HG03045 (cell line): ENCODE data around the gene DENND4B.
"Not testable (repeated sequence)": the region's sequence is repeated elsewhere in the genome, so short reads cannot be mapped to it uniquely, and the experiment has no call there.

Experiments
- ATAC-seq: cut with Tn5 transposase; IDR thresholded peaks from one replicate; pipeline ENCODE4 v1.9.1; 2021; ENCODE audit warnings: mild to moderate bottlenecking, moderate library complexity; ENCODE audit not compliant: unreplicated experiment

DENND4B gene

DNA sequence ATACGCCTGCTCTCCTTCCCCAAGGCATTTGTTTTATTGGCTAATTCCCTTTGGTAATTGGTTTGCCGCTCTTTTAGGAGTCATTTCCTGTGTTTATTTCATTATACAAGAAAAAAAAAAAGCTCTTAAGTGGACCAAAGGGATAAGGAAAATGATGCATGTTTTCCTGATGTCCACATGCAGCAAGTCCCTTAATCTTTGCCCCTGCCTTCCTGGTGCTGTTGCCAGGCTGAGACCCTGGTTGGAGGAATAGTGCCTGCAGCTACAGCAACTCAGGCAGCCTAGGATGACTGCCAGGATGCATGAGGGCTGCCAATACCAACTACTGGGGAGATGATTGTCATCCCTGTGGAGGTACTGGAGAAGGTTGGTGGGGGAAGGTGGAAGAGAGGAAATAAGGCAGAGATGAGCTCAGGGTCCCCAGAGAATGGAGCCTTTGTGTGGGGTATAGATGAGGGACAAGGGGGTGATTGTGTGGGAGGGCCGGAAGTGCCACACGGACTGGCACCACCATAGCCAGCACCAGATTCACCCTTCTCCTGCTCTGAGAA is 17.7 kb downstream of the DENND4B start:
- ATAC-seq, result no peak

DNA sequence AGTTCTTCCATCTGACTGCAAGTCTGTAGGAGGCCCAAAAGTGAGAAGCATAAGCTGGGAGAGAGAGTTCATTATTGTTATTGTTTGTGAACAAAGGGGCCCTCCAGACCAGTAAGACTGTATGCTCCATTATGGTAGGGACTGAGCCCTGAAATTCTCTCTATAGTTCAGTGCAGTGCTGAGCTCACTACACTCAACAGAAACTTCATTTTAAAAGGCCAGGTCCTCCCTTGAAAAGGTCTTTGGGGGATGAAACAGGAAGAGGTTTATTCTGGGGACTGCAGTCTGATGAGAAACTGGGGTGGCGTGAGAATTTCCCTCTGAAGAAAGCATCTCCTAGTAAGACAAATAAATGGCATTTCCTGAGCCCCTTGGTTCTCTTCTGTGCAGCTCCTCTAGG is 18.3 kb downstream of the DENND4B start:
- no peak for ATAC-seq

GRCh38 chr1:153926405-153926804 is 20.1 kb downstream of the DENND4B start:
- no peak for ATAC-seq

GRCh38 chr1:153922972-153923925 is 23.3 kb downstream of the DENND4B start, which contains the start of gene GATAD2B:
Gene GATAD2B (minus strand): TSS chr1:153922972. CDS start chr1:153828347, 94,625 bp downstream.
- peak; percentile 96 for ATAC-seq

DNA sequence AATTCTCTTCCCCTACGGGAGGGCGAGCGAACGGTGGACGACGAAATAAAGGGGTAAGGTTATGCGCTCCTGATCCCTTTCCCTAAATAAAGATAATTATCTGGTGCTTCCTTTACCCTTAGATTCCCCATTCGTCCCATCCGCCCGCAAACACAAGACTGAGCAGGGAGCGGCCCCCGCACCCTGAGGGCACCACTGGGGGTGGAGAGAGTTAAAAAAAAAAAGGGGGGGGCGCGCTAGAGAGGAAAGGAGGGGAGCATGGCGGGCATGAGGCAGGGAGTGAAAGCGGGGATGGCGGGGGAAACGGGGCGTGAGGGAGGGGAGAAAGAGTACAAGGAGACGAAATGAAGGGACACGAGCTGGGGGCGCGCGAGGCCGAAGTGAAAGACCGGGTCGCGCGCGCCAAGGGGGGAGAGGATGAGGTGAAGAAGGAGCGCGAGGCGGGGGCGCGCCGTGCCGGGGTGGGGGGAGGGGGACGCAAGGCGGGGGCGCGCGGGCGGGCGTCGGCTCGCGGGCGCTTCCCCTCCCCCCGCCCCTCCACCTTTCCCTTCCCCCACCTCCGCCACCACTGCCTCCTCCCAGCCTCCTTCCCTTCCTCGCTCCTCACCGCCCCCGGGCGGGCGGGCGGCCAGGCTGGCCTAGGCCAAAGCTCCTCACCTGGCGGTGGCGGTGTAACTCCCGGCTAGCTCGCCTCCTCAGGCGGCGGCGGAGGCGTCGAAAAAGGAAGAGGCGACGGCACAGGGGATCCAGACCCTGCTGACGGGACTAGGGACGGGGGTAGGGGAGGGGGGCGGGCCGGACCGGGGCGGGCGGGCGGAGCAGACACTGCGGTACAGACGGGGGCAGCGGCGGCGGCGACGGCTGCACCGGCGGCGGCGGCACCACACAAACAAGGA is 24.2 kb downstream of the DENND4B start:
- ATAC-seq, result peak; percentile 25

GRCh38 chr1:153921803-153922075 is 24.8 kb downstream of the DENND4B start:
- no peak for ATAC-seq

- no peak for ATAC-seq
Measured at GRCh38 chr1:153921080-153921802, 25.3 kb downstream of the DENND4B start.

- ATAC-seq, result no peak
Measured at GRCh38 chr1:153919876-153920852, 26.4 kb downstream of the DENND4B start.

- no peak for ATAC-seq
Measured at GRCh38 chr1:153916297-153916696, 30.2 kb downstream of the DENND4B start.

DNA sequence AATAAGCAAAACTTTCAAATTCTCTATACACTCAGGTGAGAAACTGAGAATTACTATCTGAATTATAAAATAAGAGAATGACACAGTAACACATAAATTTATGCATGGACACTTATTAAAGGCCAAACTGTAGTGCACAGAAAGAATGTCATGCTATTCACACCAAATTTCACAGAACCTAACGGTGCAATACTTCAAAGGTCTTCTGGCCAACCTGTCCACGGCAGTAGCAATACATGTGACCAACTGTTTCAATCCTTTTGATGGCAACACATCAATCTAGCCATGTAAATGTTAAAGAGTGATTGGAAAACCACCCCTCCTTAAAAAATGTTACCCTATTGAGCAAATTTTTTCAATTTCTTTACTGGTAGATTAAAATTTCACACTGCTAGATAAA is 34.2 kb downstream of the DENND4B start:
- ATAC-seq, result no peak

- not testable (repeated sequence) for ATAC-seq
Measured at GRCh38 chr1:153910560-153910959, 36.0 kb downstream of the DENND4B start.

- no peak for ATAC-seq
Measured at GRCh38 chr1:153908071-153908470, 38.4 kb downstream of the DENND4B start.

- ATAC-seq, result no peak
Measured at GRCh38 chr1:153907134-153907533, 39.4 kb downstream of the DENND4B start.

- no peak for ATAC-seq
Measured at GRCh38 chr1:153906396-153906795, 40.1 kb downstream of the DENND4B start.

DNA sequence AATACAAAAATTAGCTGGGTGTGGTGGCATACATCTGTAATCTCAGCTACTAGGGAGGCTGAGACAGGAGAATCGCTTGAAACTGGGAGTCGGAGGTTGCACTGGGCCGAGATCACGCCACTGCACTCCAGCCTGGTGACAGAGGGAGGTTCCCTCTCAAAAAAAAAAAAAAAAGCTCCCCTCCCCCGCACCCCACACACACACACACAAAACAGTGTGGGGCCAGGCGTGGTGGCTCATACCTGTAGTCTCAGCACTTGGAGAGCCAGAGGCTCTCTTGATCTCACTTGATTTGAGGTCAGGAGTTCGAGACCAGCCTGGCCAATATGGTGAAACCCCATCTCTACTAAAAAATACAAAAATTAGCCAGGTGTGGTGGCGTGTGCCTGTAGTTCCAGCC is 40.6 kb downstream of the DENND4B start:
- ATAC-seq, result not testable (repeated sequence)

- no peak for ATAC-seq
Measured at GRCh38 chr1:153903841-153904455, 42.6 kb downstream of the DENND4B start.

GRCh38 chr1:153899509-153899908 is 47.0 kb downstream of the DENND4B start:
- ATAC-seq, result no peak

DNA sequence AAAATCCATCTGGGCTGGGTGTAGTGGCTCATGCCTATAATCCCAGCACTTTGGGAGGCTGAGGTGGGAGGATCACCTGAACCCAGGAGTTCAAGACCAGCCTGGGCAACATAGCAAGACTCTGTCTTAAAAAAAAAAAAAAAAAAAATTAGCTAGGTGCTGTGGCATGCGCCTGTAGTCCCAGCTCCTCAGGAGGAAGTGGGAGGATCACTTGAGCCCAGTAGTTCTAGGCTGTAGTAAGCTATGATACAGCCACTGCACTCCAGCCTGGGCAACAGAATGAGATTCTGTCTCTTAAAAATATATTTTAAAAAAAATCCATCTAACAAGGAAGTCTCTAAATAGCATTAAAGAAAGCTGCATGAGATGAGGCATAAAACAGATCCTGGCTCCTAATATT is 50.7 kb downstream of the DENND4B start:
- not testable (repeated sequence) for ATAC-seq

DNA sequence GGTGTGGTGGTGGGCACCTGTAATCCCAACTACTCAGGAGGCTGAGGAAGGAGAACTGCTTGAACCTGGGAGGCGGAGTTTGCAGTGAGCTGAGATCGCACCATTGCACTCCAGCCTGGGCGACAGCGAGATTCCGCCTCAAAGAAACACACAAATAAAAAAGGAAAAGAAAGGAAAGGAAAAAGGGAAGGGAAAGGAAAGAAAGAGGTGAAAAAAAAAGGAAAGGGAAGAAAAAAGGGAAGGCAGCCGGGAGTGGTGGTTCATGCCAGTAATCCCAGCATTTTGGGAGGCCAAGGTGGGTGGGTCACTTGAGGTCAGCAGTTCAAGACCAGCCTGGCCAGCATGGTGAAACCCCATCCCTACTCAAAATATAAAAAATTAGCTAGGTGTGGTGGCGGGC is 55.5 kb downstream of the DENND4B start:
- not testable (repeated sequence) for ATAC-seq
